ENCODE data around the gene SHF. TPM values are rescaled to one million over a fixed set of nuclear protein-coding genes. Genes with fewer than 3 reads are reported as not detected.

Gene SHF
- total RNA-seq, 1 donor, result 1.9 TPM

DNA sequence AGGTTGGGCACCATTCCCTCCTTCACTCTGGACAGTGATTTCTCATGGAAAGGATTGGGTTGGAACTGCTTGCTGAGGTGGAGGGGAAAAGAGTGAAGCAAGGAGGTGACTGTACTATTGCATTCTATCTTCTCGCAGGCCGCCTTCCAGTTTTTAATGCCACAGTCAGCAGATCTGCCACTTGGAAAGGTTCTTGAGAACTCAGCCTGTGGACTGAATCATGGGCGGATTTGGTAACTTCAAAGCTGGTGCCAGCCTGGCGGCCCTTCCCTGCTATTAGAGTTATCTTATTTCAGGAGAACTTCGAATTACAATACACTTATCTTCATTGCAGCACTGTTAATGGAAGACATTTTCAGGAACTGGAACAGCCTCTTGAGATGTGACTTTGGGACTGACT, 41.2 kb upstream of the SHF start:
- DNase-seq (ENCODE audit: low read depth), result no peak
- TF ChIP-seq, protein P1, sequence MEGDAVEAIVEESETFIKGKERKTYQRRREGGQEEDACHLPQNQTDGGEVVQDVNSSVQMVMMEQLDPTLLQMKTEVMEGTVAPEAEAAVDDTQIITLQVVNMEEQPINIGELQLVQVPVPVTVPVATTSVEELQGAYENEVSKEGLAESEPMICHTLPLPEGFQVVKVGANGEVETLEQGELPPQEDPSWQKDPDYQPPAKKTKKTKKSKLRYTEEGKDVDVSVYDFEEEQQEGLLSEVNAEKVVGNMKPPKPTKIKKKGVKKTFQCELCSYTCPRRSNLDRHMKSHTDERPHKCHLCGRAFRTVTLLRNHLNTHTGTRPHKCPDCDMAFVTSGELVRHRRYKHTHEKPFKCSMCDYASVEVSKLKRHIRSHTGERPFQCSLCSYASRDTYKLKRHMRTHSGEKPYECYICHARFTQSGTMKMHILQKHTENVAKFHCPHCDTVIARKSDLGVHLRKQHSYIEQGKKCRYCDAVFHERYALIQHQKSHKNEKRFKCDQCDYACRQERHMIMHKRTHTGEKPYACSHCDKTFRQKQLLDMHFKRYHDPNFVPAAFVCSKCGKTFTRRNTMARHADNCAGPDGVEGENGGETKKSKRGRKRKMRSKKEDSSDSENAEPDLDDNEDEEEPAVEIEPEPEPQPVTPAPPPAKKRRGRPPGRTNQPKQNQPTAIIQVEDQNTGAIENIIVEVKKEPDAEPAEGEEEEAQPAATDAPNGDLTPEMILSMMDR (IDR thresholded peaks at IDR 0.05; ENCODE audit: insufficient read depth, low read length), result no peak
- H3K4me3 ChIP-seq (ENCODE audit: low read depth, low read length), result no peak overlapping the region

DNA sequence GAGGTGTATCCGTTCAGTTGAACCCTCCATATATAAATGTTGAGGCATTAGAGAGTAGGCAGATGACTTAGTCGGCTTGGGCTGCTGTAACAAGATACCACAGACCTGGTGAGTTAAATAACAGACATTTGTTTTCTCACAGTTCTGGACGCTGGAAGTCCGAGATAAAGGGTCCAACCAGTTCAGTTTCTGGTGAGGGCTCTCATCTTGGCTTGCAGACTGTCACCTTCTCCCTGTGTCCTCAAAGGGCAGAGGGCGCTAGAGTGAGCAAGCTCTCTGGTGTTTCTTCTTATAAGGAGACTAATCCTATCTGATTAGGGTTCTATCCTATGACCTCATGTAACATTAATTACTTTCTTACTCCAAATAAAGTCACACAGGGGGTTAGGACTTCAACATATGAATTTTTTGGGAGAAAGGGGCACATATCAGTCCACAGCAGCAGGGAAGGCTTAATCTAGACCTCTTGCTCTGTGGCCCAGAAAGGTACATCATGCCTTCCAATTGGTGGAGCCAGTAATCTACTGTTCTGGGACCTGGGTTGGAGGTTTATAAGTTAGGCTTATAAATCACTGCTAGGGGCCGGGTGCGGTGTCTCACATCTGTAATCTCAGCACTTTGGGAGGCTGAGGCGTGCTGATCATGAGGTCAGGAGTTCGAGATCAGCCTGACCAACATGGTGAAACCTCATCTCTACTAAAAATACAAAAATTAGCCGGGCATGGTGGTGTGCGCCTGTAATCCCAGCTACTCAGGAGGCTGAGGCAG, 37.9 kb upstream of the SHF start:
- no peak overlapping the region for H3K4me3 ChIP-seq (ENCODE audit: low read depth, low read length)
- TF ChIP-seq, protein P1 (IDR thresholded peaks at IDR 0.05; ENCODE audit: insufficient read depth, low read length), result no peak
- DNase-seq (ENCODE audit: low read depth), result no peak

DNA sequence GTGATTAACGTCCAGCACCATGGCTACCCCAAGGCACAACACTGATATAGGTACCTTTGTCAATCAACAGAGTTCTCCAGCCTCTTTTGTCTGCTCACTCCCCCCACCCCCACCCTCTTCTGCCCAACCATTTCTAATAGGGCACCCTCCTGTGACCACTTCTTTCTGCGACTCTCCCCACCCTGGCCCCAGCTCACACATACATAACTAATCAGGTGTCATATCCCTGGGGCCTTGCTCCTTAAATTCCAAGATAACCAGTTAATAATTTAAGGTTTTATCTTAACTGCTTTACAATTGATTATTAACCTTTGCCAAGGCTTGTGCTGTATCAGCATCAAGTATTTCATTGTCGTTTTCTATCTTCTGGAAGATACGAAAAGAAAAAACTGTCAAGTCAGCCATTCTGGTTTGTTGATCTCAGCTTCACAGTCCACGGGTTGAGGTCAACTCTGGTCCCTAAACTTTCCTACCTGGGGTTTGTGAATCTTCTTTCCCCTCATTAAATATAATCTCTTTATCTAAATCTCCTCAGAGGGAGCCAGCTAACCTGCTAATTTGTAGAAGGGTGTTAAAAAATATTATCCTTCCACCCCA, 37.0 kb upstream of the SHF start:
- TF ChIP-seq, protein P1 (IDR thresholded peaks at IDR 0.05; ENCODE audit: insufficient read depth, low read length), result no peak
- DNase-seq (ENCODE audit: low read depth), result no peak
- H3K4me3 ChIP-seq (ENCODE audit: low read depth, low read length), result no peak overlapping the region

DNA sequence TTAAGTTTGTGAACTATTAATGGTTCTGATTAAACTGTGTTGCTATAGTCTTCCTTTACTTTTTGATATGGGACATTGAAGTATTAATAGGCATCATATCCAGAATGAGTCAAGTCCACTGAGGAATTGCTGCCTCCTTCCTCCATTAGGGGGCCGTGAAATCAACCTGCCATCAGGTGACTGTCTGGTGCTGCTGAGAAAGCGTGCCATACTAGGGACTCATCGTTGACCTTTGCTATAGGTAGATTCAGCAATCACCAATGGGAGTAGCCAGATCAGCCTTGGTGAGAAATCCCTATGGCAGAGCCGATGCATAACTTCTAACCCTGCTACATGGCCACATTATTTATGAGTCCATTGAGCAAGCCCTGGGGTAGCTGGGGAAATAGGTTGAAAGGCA, 34.2 kb upstream of the SHF start:
- no peak for DNase-seq (ENCODE audit: low read depth)
- TF ChIP-seq, protein P1 (IDR thresholded peaks at IDR 0.05; ENCODE audit: insufficient read depth, low read length), result no peak
- no peak overlapping the region for H3K4me3 ChIP-seq (ENCODE audit: low read depth, low read length)

DNA sequence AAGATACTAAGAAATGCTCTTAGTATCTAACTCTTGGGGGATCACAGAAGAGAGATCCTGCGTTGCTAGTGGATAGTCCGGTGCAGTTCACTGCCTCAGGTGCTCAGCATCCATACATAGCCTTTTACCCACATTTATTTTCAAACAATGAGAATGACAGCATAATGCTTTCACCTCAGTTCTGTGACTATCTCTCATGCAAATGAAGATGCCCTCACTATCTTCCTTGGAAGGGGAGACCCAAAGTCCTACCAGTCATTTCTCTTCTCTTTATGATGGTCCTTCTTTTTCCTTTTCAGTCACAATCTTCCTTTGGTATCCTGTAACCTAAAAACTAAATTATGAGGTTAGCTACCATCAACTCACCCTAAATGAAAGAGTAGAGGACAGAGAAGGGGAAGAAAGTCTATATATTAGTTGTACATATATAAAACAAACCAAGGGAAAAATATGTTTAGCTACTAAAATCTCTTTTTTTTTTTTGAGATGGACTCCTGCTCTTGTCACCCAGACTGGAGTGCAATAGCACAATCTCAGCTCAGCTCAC, 33.4 kb upstream of the SHF start:
- H3K4me3 ChIP-seq (ENCODE audit: low read depth, low read length), result no peak overlapping the region
- TF ChIP-seq, protein P1 (IDR thresholded peaks at IDR 0.05; ENCODE audit: insufficient read depth, low read length), result no peak
- DNase-seq (ENCODE audit: low read depth), result no peak

DNA sequence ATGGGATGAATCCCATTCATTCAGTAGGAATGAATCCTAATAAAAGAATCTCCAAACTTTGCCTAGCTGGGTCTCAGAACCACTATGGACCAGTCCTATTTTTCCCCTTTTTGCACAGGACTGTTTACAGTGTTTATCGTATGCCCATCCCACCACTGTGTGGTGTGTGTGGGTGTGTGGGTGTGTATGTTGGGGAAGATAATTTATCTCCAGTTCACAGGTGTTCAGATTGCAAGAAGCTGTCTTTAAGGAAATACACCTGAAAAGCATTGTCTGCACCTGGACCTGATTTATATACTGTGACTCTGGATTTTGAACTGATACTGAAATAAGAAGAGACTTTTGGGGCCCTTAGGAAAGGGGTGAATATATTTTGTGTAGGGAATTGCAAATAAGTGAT, 24.7 kb upstream of the SHF start:
- no peak for DNase-seq (ENCODE audit: low read depth)
- no peak overlapping the region for H3K4me3 ChIP-seq (ENCODE audit: low read depth, low read length)
- TF ChIP-seq, protein P1 (IDR thresholded peaks at IDR 0.05; ENCODE audit: insufficient read depth, low read length), result no peak
